ENCODE measurements around the gene FUZ. TPM values are rescaled to one million over a fixed set of nuclear protein-coding genes. Genes with fewer than 3 reads are reported as not detected.

The FUZ gene
- total and polyA plus RNA-seq, 4 donors, result 18.4 to 36.8 (median 30.2) TPM

GRCh38 chr19:49791776-49792445, 21.2 kb downstream of the FUZ start:
- peaks cover 13 to 67% (median 48%) of the 10 kb centered on the region in 4 donors for H3K36me3 ChIP-seq (ENCODE audit: control insufficient read depth in 4 of 4, insufficient read depth in 4 of 4, low read length in 4 of 4)
- no peak for DNase-seq
- no peak overlapping the region for H3K27ac ChIP-seq (ENCODE audit: low read depth in 1 of 2, low read length in 1 of 2)
- no peak for TF ChIP-seq CTCF (IDR thresholded peaks at IDR 0.05; ENCODE audit: control extremely low read depth, extremely low read depth)
- H3K9me3 ChIP-seq (ENCODE audit: control insufficient read depth in 4 of 4, insufficient read depth in 3 of 4, low read length in 3 of 4), result no peaks in the 10 kb centered on the region
- H3K4me1 ChIP-seq (ENCODE audit: control insufficient read depth in 5 of 5, insufficient read depth in 5 of 5, low read length in 5 of 5), result no peaks in the 10 kb centered on the region
- no peak for ATAC-seq (ENCODE audit: insufficient read depth, low FRiP score)
- H3K27me3 ChIP-seq (ENCODE audit: control insufficient read depth in 3 of 3, insufficient read depth in 3 of 3, low read length in 2 of 3), result no peaks in the 10 kb centered on the region
- WGBS, 2 donors, result 97% methylated on average over 25 to 26 of the region's 26 CpGs
- H3K4me3 ChIP-seq, result no peak overlapping the region
- no peak overlapping the region for H3K9ac ChIP-seq (ENCODE audit: insufficient read depth in 1 of 2, low read length in 2 of 2)

GRCh38 chr19:49790866-49791265, 22.2 kb downstream of the FUZ start:
- Histone ChIP-seq H3K4me3 (no peak overlapping the region), H3K9me3 (ENCODE audit: control insufficient read depth in 4 of 4, insufficient read depth in 3 of 4, low read length in 3 of 4) (no peaks in the 10 kb centered on the region), H3K4me1 (ENCODE audit: control insufficient read depth in 5 of 5, insufficient read depth in 5 of 5, low read length in 5 of 5) (no peaks in the 10 kb centered on the region), H3K27ac (ENCODE audit: low read depth in 1 of 2, low read length in 1 of 2) (no peak overlapping the region), H3K27me3 (ENCODE audit: control insufficient read depth in 3 of 3, insufficient read depth in 3 of 3, low read length in 2 of 3) (no peaks in the 10 kb centered on the region), H3K36me3 (ENCODE audit: control insufficient read depth in 4 of 4, insufficient read depth in 4 of 4, low read length in 4 of 4) (peaks cover 4 to 61% (median 37%) of the 10 kb centered on the region in 4 donors), H3K9ac (ENCODE audit: insufficient read depth in 1 of 2, low read length in 2 of 2) (no peak overlapping the region)
- TF ChIP-seq CTCF (IDR thresholded peaks at IDR 0.05; ENCODE audit: control extremely low read depth, extremely low read depth), result no peak
- no peak for ATAC-seq (ENCODE audit: insufficient read depth, low FRiP score)
- no peak for DNase-seq
- 80 to 85% methylated on average over 9 of the region's 9 CpGs for WGBS, 2 donors

- no peak for TF ChIP-seq CTCF (IDR thresholded peaks at IDR 0.05; ENCODE audit: control extremely low read depth, extremely low read depth)
- no peak for DNase-seq
- H3K4me1 ChIP-seq (ENCODE audit: control insufficient read depth in 5 of 5, insufficient read depth in 5 of 5, low read length in 5 of 5), result no peaks in the 10 kb centered on the region
- WGBS, 2 donors, result 89 to 90% methylated on average over 10 of the region's 10 CpGs
- H3K4me3 ChIP-seq, result no peak overlapping the region
- no peaks in the 10 kb centered on the region for H3K27me3 ChIP-seq (ENCODE audit: control insufficient read depth in 3 of 3, insufficient read depth in 3 of 3, low read length in 2 of 3)
- ATAC-seq (ENCODE audit: insufficient read depth, low FRiP score), result no peak
- no peak overlapping the region for H3K9ac ChIP-seq (ENCODE audit: insufficient read depth in 1 of 2, low read length in 2 of 2)
- peaks cover 5 to 54% (median 31%) of the 10 kb centered on the region in 4 donors for H3K36me3 ChIP-seq (ENCODE audit: control insufficient read depth in 4 of 4, insufficient read depth in 4 of 4, low read length in 4 of 4)
- H3K9me3 ChIP-seq (ENCODE audit: control insufficient read depth in 4 of 4, insufficient read depth in 3 of 4, low read length in 3 of 4), result no peaks in the 10 kb centered on the region
- no peak overlapping the region for H3K27ac ChIP-seq (ENCODE audit: low read depth in 1 of 2, low read length in 1 of 2)
These were observed 24.2 kb downstream of the FUZ start for GRCh38 chr19:49788857-49789256.

- no peaks in the 10 kb centered on the region for H3K4me1 ChIP-seq (ENCODE audit: control insufficient read depth in 5 of 5, insufficient read depth in 5 of 5, low read length in 5 of 5)
- TF ChIP-seq CTCF (IDR thresholded peaks at IDR 0.05; ENCODE audit: control extremely low read depth, extremely low read depth), result no peak
- no peaks in the 10 kb centered on the region for H3K27me3 ChIP-seq (ENCODE audit: control insufficient read depth in 3 of 3, insufficient read depth in 3 of 3, low read length in 2 of 3)
- H3K4me3 ChIP-seq, result no peak overlapping the region
- ATAC-seq (ENCODE audit: insufficient read depth, low FRiP score) (no peak), DNase-seq (no peak)
- H3K36me3 ChIP-seq (ENCODE audit: control insufficient read depth in 4 of 4, insufficient read depth in 4 of 4, low read length in 4 of 4), result peaks cover 16 to 55% (median 37%) of the 10 kb centered on the region in 4 donors
- WGBS, 2 donors, result 90 to 94% methylated on average over 5 of the region's 5 CpGs
- no peaks in the 10 kb centered on the region for H3K9me3 ChIP-seq (ENCODE audit: control insufficient read depth in 4 of 4, insufficient read depth in 3 of 4, low read length in 3 of 4)
- no peak overlapping the region for H3K27ac ChIP-seq (ENCODE audit: low read depth in 1 of 2, low read length in 1 of 2)
- H3K9ac ChIP-seq (ENCODE audit: insufficient read depth in 1 of 2, low read length in 2 of 2), result no peak overlapping the region
These were observed 25.3 kb downstream of the FUZ start for GRCh38 chr19:49787746-49788145.
